Coronary artery (tissue), 2 donors: Measurements from ENCODE around the gene SOS2.

Experiments
- DNase-seq: peaks from one replicate; pipeline ENCODE4 v3.0.0-alpha.2; 2017; ENCODE audit warnings: low spot score
- H3K27ac ChIP-seq, 2 donors: fragments of 200-600 bp; sonication (generic); one replicate each; pipeline ENCODE4 v1.5.1; 2016 to 2019
- H3K4me3 ChIP-seq: fragments of 200-600 bp; sonication (generic); 2 replicates; pipeline ENCODE4 v1.5.1; 2016; ENCODE audit warnings: mild to moderate bottlenecking, moderate library complexity
- TF ChIP-seq, protein P1 (sequence below): fragments of 200-600 bp; sonication (generic); IDR thresholded peaks from one replicate; pipeline ENCODE4 v1.5.1; 2019; ENCODE audit warnings: antibody characterized with exemption

The SOS2 gene

DNA sequence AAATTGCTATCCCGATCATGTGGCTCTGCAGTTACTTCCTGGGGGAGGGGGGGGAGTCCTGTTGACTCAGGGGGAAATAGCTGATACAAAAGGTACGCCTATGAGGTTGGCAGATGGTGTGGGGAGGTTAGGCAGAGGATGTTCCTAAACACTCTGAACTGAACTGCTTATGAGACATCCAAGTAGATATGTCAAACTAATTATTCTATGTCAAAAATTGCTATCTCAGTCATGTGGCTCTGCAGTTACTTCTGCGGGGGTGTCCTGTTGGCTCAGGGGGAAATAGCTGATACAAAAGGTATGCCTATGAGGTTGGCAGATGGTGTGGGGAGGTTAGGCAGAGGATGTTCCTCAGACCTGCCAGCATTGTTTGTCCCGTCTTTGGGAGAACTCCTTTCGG lies 109.9 kb downstream of the SOS2 start:
- no peak for DNase-seq
- Histone ChIP-seq H3K27ac (no peak overlapping the region), H3K4me3 (no peak overlapping the region)
- TF ChIP-seq, protein P1, sequence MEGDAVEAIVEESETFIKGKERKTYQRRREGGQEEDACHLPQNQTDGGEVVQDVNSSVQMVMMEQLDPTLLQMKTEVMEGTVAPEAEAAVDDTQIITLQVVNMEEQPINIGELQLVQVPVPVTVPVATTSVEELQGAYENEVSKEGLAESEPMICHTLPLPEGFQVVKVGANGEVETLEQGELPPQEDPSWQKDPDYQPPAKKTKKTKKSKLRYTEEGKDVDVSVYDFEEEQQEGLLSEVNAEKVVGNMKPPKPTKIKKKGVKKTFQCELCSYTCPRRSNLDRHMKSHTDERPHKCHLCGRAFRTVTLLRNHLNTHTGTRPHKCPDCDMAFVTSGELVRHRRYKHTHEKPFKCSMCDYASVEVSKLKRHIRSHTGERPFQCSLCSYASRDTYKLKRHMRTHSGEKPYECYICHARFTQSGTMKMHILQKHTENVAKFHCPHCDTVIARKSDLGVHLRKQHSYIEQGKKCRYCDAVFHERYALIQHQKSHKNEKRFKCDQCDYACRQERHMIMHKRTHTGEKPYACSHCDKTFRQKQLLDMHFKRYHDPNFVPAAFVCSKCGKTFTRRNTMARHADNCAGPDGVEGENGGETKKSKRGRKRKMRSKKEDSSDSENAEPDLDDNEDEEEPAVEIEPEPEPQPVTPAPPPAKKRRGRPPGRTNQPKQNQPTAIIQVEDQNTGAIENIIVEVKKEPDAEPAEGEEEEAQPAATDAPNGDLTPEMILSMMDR = no peak

DNA sequence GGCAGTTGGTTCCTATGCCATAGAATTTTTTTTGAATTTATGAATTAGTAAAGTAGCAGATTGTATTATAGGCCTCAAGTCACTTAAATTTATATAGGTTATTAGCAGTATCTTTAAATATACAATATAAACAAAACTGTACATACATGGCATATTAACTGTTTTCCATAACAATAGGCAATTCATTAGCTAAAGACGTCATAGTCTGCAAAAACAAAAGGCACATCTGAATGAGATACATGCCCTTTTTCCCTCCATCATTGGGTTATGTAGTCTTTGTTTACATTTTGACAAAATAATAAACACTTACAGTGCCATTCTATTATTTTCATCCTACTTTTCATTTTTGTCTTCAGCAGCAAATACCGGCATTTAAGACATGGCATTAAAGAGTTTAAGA lies 113.9 kb downstream of the SOS2 start:
- H3K4me3 ChIP-seq = no peak overlapping the region
- TF ChIP-seq, protein P1 = no peak
- H3K27ac ChIP-seq = no peak overlapping the region
- DNase-seq = no peak

GRCh38 chr14:50116966-50117365 lies 114.4 kb downstream of the SOS2 start:
- DNase-seq = no peak
- Histone ChIP-seq H3K27ac (peak overlapping the region; percentile 78 to 95), H3K4me3 (peak overlapping the region; percentile 97)
- TF ChIP-seq, protein P1 = no peak

DNA sequence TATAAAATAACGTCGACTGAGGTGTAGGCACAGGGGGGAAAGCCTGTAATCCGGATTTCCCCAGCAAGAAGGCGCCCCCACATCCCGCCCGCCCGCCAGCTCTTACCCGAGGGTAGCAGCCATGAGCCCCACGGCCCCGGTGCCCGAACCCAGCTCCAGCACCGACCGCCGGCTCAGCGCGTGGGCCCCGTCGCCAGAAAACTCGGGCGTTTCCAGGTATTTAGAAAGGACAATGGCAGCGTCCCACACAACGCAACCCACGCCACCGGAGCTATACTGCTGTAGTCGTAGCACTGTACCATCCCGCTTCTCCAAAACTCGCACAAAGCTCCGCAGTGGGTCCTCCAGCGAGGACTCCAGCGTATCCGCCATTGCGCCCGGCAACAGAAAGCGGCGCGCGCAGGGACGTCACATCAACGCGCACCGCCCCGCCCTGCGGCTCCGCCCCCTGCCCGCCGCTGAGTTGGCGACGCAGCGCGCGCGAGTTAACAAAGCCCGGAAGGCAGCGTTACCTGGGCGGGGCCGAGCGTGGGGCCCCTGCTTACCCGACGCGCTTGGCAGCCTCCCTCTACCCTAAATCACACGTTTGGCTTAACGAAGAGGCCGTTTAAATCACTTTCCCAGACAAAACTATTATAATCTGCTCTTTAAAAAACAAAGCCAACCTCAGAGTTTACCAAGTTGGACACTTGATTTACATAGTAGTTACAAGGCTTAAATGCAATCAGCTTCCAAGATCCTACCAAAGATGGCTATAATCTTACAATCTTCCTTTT lies 115.0 kb downstream of the SOS2 start, which contains the start of gene VCPKMT:
VCPKMT (minus strand) TSS at position 392 of the 776 bp plus-strand sequence; CDS start at position 372, 20 bp downstream.
- peak within 1 kb of the TSS; percentile 97 for H3K4me3 ChIP-seq
- H3K27ac ChIP-seq = peak within 1 kb of the TSS; percentile 78 to 95
- TF ChIP-seq, protein P1 = no peak
- peak; percentile 94 for DNase-seq

DNA sequence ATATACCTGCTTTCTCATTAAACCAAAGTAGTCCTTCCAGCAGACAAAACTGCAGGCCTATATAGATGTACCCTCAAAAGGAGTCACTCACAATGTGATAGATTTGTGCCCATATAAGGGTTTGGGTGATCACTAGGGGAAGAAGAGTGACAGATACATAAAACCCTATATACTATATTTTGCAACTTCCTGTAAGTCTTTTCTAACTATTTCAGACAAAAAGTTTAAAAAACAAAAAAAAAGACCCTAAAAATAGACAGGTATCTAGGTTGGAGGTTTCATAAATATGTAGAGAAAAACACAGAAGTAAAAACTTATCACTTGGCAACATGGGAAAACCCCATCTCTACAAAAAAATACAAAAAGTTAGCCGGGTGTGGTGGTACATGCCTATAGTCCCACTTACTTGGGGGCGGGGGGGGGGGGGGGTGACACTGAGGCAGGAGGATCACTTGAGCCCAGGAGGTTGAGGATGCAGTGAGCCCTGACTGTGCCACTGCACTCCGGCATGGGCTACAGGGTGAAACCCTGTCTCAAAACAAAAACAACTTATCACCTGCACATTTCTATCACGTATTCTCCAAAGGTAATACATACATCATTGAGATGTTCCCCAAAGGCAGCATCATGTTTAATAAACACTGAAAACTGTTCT lies 117.9 kb downstream of the SOS2 start:
- H3K4me3 ChIP-seq = no peak overlapping the region
- no peak overlapping the region for H3K27ac ChIP-seq
- DNase-seq = no peak
- TF ChIP-seq, protein P1 = no peak

DNA sequence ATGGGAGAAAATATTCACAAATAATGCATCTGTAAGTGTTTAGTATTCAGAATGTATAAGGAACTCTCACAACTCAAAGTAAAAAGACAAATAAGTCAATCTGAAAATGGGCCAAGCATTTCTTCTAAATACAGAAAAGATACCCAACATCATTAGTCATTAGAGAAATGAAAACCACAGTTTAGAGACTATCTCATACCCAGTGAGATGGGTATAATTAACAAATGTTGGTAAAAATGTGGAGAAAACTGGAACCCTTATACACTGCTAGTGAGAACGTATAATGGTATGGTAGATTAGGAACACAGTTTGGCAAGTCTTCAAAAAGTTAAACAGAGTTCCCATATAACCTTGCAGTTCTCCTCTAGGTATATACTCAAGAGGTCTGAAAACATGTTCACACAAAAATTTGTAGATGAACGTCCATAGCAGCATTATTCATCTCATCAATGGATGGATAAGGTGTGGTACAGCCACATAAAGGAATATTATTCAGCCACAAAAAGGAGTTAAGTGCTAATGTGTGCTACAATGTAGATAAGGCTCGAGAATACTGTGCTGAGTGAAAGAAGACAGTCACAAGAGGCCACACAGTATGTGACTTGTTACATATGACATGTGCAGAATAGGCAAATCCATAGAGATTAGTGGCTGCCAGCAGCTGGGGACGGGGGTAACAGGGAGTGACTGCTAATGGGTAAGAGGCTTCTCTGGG lies 120.9 kb downstream of the SOS2 start:
- TF ChIP-seq, protein P1 = no peak
- H3K27ac ChIP-seq = no peak overlapping the region
- DNase-seq = no peak
- H3K4me3 ChIP-seq = no peak overlapping the region
